SU-DHL-6 (cell line): Measurements from ENCODE around the gene SCYGR4.
"Not testable (repeated sequence)": the region's sequence is repeated elsewhere in the genome, so short reads cannot be mapped to it uniquely, and the experiment has no call there.

ENCODE experiments used
- H2AFZ ChIP-seq: fragments of 200-600 bp; sonication (generic); 2 replicates; pipeline ENCODE4 v1.6.1; 2014; ENCODE audit warnings: low read depth, mild to moderate bottlenecking, moderate library complexity, mixed read lengths, antibody characterized with exemption, low read length; ENCODE audit not compliant: severe bottlenecking
- H3F3A ChIP-seq: fragments of 200-600 bp; shearing (Covaris generic); 2 replicates; pipeline ENCODE4 v1.6.0; 2016; ENCODE audit warnings: antibody characterized with exemption, mild to moderate bottlenecking; ENCODE audit not compliant: insufficient read depth
- H3K27ac ChIP-seq: fragments of 200-600 bp; sonication (generic); 2 replicates; pipeline ENCODE4 v1.5.1; 2016; ENCODE audit warnings: low read depth, mild to moderate bottlenecking, low read length, moderate library complexity, mixed read lengths
- H3K27me3 ChIP-seq: fragments of 200-600 bp; sonication (generic), shearing (Covaris generic); 2 replicates; pipeline ENCODE4 v1.6.0; 2014; ENCODE audit warnings: mild to moderate bottlenecking, low read length
- H3K36me3 ChIP-seq: fragments of 200-600 bp; sonication (generic); 2 replicates; pipeline ENCODE4 v1.6.1; 2014; ENCODE audit warnings: mild to moderate bottlenecking, low read length, mixed read lengths
- H3K4me2 ChIP-seq: fragments of 300-600, 200-600 bp; shearing (Covaris generic), sonication (generic); 2 replicates; pipeline ENCODE4 v1.6.0; 2014; ENCODE audit warnings: low read length, low read depth, mild to moderate bottlenecking; ENCODE audit not compliant: poor library complexity, severe bottlenecking
- H3K4me3 ChIP-seq: fragments of 200-600 bp; sonication (generic); 2 replicates; pipeline ENCODE4 v1.5.1; 2014; ENCODE audit warnings: antibody characterized with exemption, low read length, mild to moderate bottlenecking, mixed read lengths; ENCODE audit not compliant: insufficient read depth, poor library complexity, severe bottlenecking
- H3K79me2 ChIP-seq: fragments of 200-600 bp; sonication (generic); 2 replicates; pipeline ENCODE4 v1.6.1; 2014; ENCODE audit warnings: mild to moderate bottlenecking, low read length, moderate library complexity; ENCODE audit not compliant: insufficient read depth
- H3K9ac ChIP-seq: fragments of 200-600 bp; sonication (generic); 2 replicates; pipeline ENCODE4 v1.7.0; 2014; ENCODE audit warnings: mild to moderate bottlenecking, low read length
- H3K9me2 ChIP-seq: fragments of 200-600 bp; sonication (generic); replicated peaks from 2 replicates; pipeline ENCODE4 v1.6.1; 2014; ENCODE audit warnings: low read length; ENCODE audit not compliant: insufficient read depth
- H3K9me3 ChIP-seq: fragments of 200-600 bp; sonication (generic); 2 replicates; pipeline ENCODE4 v1.6.1; 2014; ENCODE audit warnings: low read length, mixed read lengths; ENCODE audit not compliant: insufficient read depth
- H4K20me1 ChIP-seq: fragments of 200-600 bp; sonication (generic); 2 replicates; pipeline ENCODE4 v1.6.1; 2014; ENCODE audit warnings: low read depth, mild to moderate bottlenecking, antibody characterized with exemption, low read length, moderate library complexity, mixed read lengths
- CTCF ChIP-seq: fragments of 200-600 bp; sonication (generic); IDR thresholded peaks from one replicate; pipeline ENCODE4 v1.5.1; 2017; ENCODE audit warnings: antibody characterized with exemption, mild to moderate bottlenecking, low read length, moderate library complexity; ENCODE audit not compliant: insufficient read depth, poor library complexity, severe bottlenecking
- EZH2phosphoT487 ChIP-seq: fragments of 200-600 bp; sonication (generic), shearing (Covaris generic); conservative IDR thresholded peaks from 2 replicates; pipeline ENCODE4 v1.6.1; 2018; ENCODE audit warnings: mild to moderate bottlenecking, antibody characterized with exemption, low read length, moderate library complexity, mixed read lengths

Gene SCYGR4

GRCh38 chr2:227595797-227596196 is 21.5 kb upstream of the SCYGR4 start:
- Histone ChIP-seq H3K9ac (no peak overlapping the region), H3K27ac (no peak overlapping the region), H3K79me2 (no peaks in the 10 kb centered on the region), H3K4me2 (no peak overlapping the region), H3K9me3 (no peaks in the 10 kb centered on the region), H3K4me3 (no peak overlapping the region), H3F3A (no peaks in the 10 kb centered on the region), H3K36me3 (no peaks in the 10 kb centered on the region), H3K9me2 (no peaks in the 10 kb centered on the region), H3K27me3 (no peaks in the 10 kb centered on the region), H2AFZ (no peak overlapping the region), H4K20me1 (no peaks in the 10 kb centered on the region)
- TF ChIP-seq CTCF (no peak), EZH2phosphoT487 (no peak)

GRCh38 chr2:227597036-227597435 is 20.3 kb upstream of the SCYGR4 start:
- Histone ChIP-seq H4K20me1 (no peaks in the 10 kb centered on the region), H3K27me3 (no peaks in the 10 kb centered on the region), H3K4me2 (no peak overlapping the region), H3K27ac (no peak overlapping the region), H3F3A (no peaks in the 10 kb centered on the region), H2AFZ (no peak overlapping the region), H3K9me2 (no peaks in the 10 kb centered on the region), H3K4me3 (no peak overlapping the region), H3K9ac (no peak overlapping the region), H3K9me3 (no peaks in the 10 kb centered on the region), H3K36me3 (no peaks in the 10 kb centered on the region), H3K79me2 (no peaks in the 10 kb centered on the region)
- TF ChIP-seq CTCF (no peak), EZH2phosphoT487 (no peak)

- no peak overlapping the region for H3K27ac ChIP-seq
- no peaks in the 10 kb centered on the region for H3K9me2 ChIP-seq
- no peaks in the 10 kb centered on the region for H3F3A ChIP-seq
- no peak overlapping the region for H3K9ac ChIP-seq
- no peak overlapping the region for H2AFZ ChIP-seq
- H3K9me3 ChIP-seq = no peaks in the 10 kb centered on the region
- no peak overlapping the region for H3K4me2 ChIP-seq
- no peak for TF ChIP-seq CTCF
- no peak for TF ChIP-seq EZH2phosphoT487
- no peaks in the 10 kb centered on the region for H3K36me3 ChIP-seq
- no peaks in the 10 kb centered on the region for H4K20me1 ChIP-seq
- H3K4me3 ChIP-seq = no peak overlapping the region
- H3K27me3 ChIP-seq = no peaks in the 10 kb centered on the region
- no peaks in the 10 kb centered on the region for H3K79me2 ChIP-seq
These were observed 19.3 kb upstream of the SCYGR4 start for GRCh38 chr2:227597998-227598397.

GRCh38 chr2:227598835-227599503 is 18.3 kb upstream of the SCYGR4 start, which contains the start of gene SCYGR2:
SCYGR2 (plus strand) TSS chr2:227598893; CDS start chr2:227598893, 0 bp downstream.
- H4K20me1 ChIP-seq, H3K4me3 ChIP-seq, H2AFZ ChIP-seq, H3F3A ChIP-seq, H3K79me2 ChIP-seq, H3K27ac ChIP-seq, H3K27me3 ChIP-seq, H3K9me2 ChIP-seq, H3K36me3 ChIP-seq, H3K9me3 ChIP-seq, H3K9ac ChIP-seq, H3K4me2 ChIP-seq: not testable (repeated sequence)
